A673 (cell line): Measurements from ENCODE around the gene CSNK1D. TPM values are rescaled to one million over a fixed set of nuclear protein-coding genes. Genes with fewer than 3 reads are reported as not detected.

ENCODE experiments used
- BruUV-seq: library from RNA; stranded (reverse); fragments of 400-500 nt; replicated peaks from 2 replicates; lab custom pipeline; 2021; lab: Mats Ljungman, UMichigan
- CTCF ChIA-PET: fragments of 300-600 bp; sonication (Branson Sonifier 250); formaldehyde crosslinking; loops from one replicate; lab custom pipeline; 2022; ENCODE audit warnings: antibody characterized with exemption; lab: Charles Lee
- POLR2A ChIA-PET: fragments of 300-600 bp; sonication (Branson Sonifier 250); formaldehyde crosslinking; loops from one replicate; lab custom pipeline; 2022; ENCODE audit warnings: antibody characterized with exemption; ENCODE audit not compliant: low non-redundant PET; lab: Charles Lee
- DNase-seq: peaks from one replicate; pipeline ENCODE4 v3.0.0-alpha.2; 2015; ENCODE audit warnings: low spot score
- H3K27ac ChIP-seq: fragments of 200-600 bp; sonication (generic); 2 replicates; pipeline ENCODE4 v1.5.1; 2016; ENCODE audit warnings: mixed run types, low read depth, mild to moderate bottlenecking, mixed read lengths, antibody characterized with exemption, low read length; ENCODE audit not compliant: poor library complexity, severe bottlenecking
- H3K27me3 ChIP-seq: fragments of 200-600 bp; sonication (generic); replicated peaks from 2 replicates; pipeline ENCODE4 v1.6.1; 2017; ENCODE audit warnings: mixed run types, low read depth, mild to moderate bottlenecking, mixed read lengths, antibody characterized with exemption, low read length; ENCODE audit not compliant: insufficient read depth, poor library complexity
- H3K36me3 ChIP-seq: fragments of 200-600 bp; sonication (generic); 2 replicates; pipeline ENCODE4 v1.6.1; 2016; ENCODE audit warnings: mixed run types, mild to moderate bottlenecking, mixed read lengths, antibody characterized with exemption, low read length; ENCODE audit not compliant: insufficient read depth, poor library complexity, severe bottlenecking
- H3K4me1 ChIP-seq: fragments of 200-600 bp; sonication (generic); 2 replicates; pipeline ENCODE4 v1.6.1; 2017; ENCODE audit warnings: mixed run types, mild to moderate bottlenecking, mixed read lengths, antibody characterized with exemption, low read length; ENCODE audit not compliant: insufficient read depth, poor library complexity, severe bottlenecking
- H3K4me3 ChIP-seq: fragments of 200-600 bp; sonication (generic); 2 replicates; pipeline ENCODE4 v1.5.1; 2016; ENCODE audit warnings: low read depth, mixed run types, mild to moderate bottlenecking, mixed read lengths, low read length; ENCODE audit not compliant: poor library complexity, severe bottlenecking
- H3K9me3 ChIP-seq: fragments of 200-600 bp; sonication (generic); 2 replicates; pipeline ENCODE4 v1.6.1; 2016; ENCODE audit warnings: mixed run types, low read depth, mild to moderate bottlenecking, mixed read lengths, antibody characterized with exemption, low read length; ENCODE audit not compliant: poor library complexity, severe bottlenecking
- EZH2 ChIP-seq: fragments of 200-600 bp; sonication (generic); IDR thresholded peaks from 2 replicates; pipeline ENCODE4 v1.6.1; 2017; ENCODE audit warnings: borderline replicate concordance, low read depth, mild to moderate bottlenecking, mixed read lengths, antibody characterized with exemption, low read length; ENCODE audit not compliant: poor library complexity, severe bottlenecking
- intact Hi-C: fragments of 100-400 bp; cut with micrococcal nuclease; formaldehyde crosslinking; loops from one replicate; pipeline ENCODE4 v1.10.0; 2022; ENCODE audit not compliant: unreplicated experiment
- total RNA-seq: library from RNA; stranded (reverse); gene quantifications from 2 replicates; pipeline ENCODE4 v1.2.3, GENCODE V29; 2021
- TF ChIP-seq, protein P1 (sequence below): fragments of 300-800, 200-600 bp; sonication (generic); conservative IDR thresholded peaks from 2 replicates; pipeline ENCODE4 v1.5.1; 2017; ENCODE audit warnings: low read depth, mild to moderate bottlenecking, antibody characterized with exemption, low read length, moderate library complexity, mixed read lengths

CSNK1D gene
- total RNA-seq, 1 experiment from 2014 or later = 150 TPM

GRCh38 chr17:82215095-82215971, 58.2 kb downstream of the CSNK1D start:
- ChIA-PET POLR2A (no interaction called here), CTCF (no interaction called here)
- intact Hi-C loops = no loop called here
- H3K9me3 ChIP-seq = no peaks in the 10 kb centered on the region
- peak; percentile 31 for DNase-seq
- TF ChIP-seq, protein P1, sequence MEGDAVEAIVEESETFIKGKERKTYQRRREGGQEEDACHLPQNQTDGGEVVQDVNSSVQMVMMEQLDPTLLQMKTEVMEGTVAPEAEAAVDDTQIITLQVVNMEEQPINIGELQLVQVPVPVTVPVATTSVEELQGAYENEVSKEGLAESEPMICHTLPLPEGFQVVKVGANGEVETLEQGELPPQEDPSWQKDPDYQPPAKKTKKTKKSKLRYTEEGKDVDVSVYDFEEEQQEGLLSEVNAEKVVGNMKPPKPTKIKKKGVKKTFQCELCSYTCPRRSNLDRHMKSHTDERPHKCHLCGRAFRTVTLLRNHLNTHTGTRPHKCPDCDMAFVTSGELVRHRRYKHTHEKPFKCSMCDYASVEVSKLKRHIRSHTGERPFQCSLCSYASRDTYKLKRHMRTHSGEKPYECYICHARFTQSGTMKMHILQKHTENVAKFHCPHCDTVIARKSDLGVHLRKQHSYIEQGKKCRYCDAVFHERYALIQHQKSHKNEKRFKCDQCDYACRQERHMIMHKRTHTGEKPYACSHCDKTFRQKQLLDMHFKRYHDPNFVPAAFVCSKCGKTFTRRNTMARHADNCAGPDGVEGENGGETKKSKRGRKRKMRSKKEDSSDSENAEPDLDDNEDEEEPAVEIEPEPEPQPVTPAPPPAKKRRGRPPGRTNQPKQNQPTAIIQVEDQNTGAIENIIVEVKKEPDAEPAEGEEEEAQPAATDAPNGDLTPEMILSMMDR = no peak
- no peak for TF ChIP-seq EZH2
- no TSS peak for BruUV-seq
- H3K27me3 ChIP-seq = no peaks in the 10 kb centered on the region
- H3K36me3 ChIP-seq = no peaks in the 10 kb centered on the region
- no peak overlapping the region for H3K27ac ChIP-seq
- H3K4me3 ChIP-seq = no peak overlapping the region
- peaks cover 8% of the 10 kb centered on the region for H3K4me1 ChIP-seq

DNA sequence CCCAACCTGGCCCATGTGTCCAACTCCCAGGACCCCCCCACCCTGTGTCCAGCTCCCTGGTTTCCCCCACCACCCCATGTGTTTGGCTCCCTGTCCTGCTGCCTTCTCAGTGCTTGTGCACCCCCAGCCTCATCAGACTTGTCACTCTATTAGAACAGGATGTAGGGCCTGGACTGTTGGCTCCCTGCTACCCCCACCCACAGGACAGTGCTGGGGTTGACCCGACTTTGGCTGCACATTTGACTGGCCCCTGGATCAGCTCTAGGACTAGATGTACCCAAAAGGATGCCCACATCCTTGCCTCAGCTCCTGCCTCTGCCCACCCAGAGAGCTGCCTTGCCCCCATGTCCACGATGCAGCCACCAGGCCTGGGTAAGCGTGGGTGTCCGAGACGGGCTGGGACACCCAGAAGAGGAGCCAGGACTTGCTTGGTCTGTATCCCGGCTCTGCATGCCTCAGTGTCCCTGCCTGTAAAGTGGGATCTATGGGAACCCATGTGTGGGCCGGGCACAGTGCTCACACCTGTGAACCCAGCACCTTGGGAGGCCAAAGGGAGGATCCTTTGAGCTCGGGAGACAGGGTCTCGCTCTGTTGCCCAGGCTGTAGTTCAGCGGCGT, 59.4 kb downstream of the CSNK1D start:
- no peaks in the 10 kb centered on the region for H3K36me3 ChIP-seq
- intact Hi-C loops = no loop called here
- DNase-seq = no peak
- H3K27ac ChIP-seq = no peak overlapping the region
- no peak for TF ChIP-seq EZH2
- TF ChIP-seq, protein P1 = no peak
- no TSS peak for BruUV-seq
- POLR2A ChIA-PET = interaction anchor here (0.6 kb wide), 1 partner anchor 773 kb away, joined by 8 read pairs; no protein-coding TSS in a partner anchor
- peaks cover 8% of the 10 kb centered on the region for H3K4me1 ChIP-seq
- no peak overlapping the region for H3K4me3 ChIP-seq
- no peaks in the 10 kb centered on the region for H3K9me3 ChIP-seq
- H3K27me3 ChIP-seq = no peaks in the 10 kb centered on the region
- CTCF ChIA-PET = interaction anchor here (0.9 kb wide), 1 partner anchor 8 kb away, joined by 3 read pairs; no protein-coding TSS in a partner anchor

DNA sequence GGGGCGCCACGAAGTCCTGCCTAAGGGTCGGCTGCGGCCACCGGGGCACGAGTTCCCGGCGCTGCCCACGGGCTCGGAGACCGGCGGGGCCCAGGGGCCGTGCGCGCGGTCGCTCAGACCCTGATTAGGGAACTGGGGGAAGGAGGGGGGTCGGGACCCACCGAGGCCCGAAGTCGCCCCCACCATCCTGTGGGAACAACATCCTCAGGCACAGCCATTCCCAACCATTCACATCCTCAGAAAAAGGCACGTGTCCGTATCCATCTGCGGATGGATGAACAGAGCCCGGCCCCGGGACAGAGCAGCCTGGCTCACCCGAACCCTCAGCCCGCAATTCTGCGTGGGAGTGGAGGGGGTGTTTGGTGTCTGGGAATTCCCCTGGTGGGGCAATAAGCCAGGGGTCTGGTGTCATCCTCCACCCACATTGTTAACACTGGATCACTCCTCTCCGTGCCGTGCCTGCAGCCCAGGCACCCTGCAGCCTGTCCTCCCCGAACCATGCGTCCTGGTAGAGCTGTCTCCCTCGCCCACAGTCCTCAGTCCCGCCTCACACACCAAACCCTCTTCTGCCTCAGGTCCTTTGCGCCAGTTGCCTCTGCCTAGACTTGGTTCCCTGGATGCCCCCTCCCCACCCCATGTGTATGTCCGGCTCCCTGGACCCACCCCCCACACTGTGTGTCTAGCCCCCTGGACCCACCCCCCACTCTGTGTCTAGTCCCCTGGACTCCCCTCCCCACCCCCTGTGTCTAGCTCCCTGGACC, 60.1 kb downstream of the CSNK1D start:
- peaks cover 8% of the 10 kb centered on the region for H3K4me1 ChIP-seq
- peak overlapping the region; percentile 83 for H3K27ac ChIP-seq
- peak overlapping the region; percentile 100 for H3K4me3 ChIP-seq
- H3K9me3 ChIP-seq = no peaks in the 10 kb centered on the region
- TF ChIP-seq, protein P1 = no peak
- TF ChIP-seq EZH2 = no peak
- CTCF ChIA-PET = no interaction called here
- no TSS peak for BruUV-seq
- POLR2A ChIA-PET = interaction anchor here (0.6 kb wide), 1 partner anchor 772 kb away, joined by 8 read pairs; no protein-coding TSS in a partner anchor
- peak; percentile 64 for DNase-seq
- intact Hi-C loops = no loop called here
- H3K27me3 ChIP-seq = no peaks in the 10 kb centered on the region
- no peaks in the 10 kb centered on the region for H3K36me3 ChIP-seq
